AG08396 (cell line): Measurements from ENCODE around the gene RAP2B.
"Not testable (repeated sequence)": the region's sequence is repeated elsewhere in the genome, so short reads cannot be mapped to it uniquely, and the experiment has no call there.

Source experiments
- DNase-seq: peaks from one replicate; pipeline ENCODE4 v3.0.0; 2012; ENCODE audit warnings: low spot score, mixed read lengths

The RAP2B gene

GRCh38 chr3:153161714-153162512 lies at the start of gene RAP2B:
Gene RAP2B (plus strand): TSS chr3:153162226. CDS start chr3:153162694, 468 bp downstream.
- DNase-seq: peak; percentile 97

GRCh38 chr3:153113541-153113940 lies 48.5 kb upstream of the RAP2B start:
- no peak for DNase-seq

GRCh38 chr3:153114270-153114669 lies 47.8 kb upstream of the RAP2B start:
- DNase-seq: not testable (repeated sequence)

- no peak for DNase-seq
These were observed 46.7 kb upstream of the RAP2B start for GRCh38 chr3:153115326-153115725.

- DNase-seq: no peak
These were observed 34.2 kb upstream of the RAP2B start for GRCh38 chr3:153127788-153128187.

GRCh38 chr3:153129426-153129825 lies 32.6 kb upstream of the RAP2B start:
- no peak for DNase-seq

- no peak for DNase-seq
These were observed 32.2 kb upstream of the RAP2B start for GRCh38 chr3:153129866-153130265.

GRCh38 chr3:153130312-153130977 lies 31.6 kb upstream of the RAP2B start:
- peak; percentile 11 for DNase-seq

- DNase-seq: no peak
These were observed 24.4 kb upstream of the RAP2B start for GRCh38 chr3:153137626-153138025.

- DNase-seq: peak; percentile 70
These were observed 23.5 kb upstream of the RAP2B start for GRCh38 chr3:153138276-153139210.

GRCh38 chr3:153142961-153143360 lies 19.1 kb upstream of the RAP2B start:
- no peak for DNase-seq

- DNase-seq: no peak
These were observed 18.0 kb upstream of the RAP2B start for GRCh38 chr3:153144071-153144470.

- DNase-seq: no peak
These were observed 17.2 kb upstream of the RAP2B start for GRCh38 chr3:153144779-153145178.

GRCh38 chr3:153145454-153145853 lies 16.6 kb upstream of the RAP2B start:
- no peak for DNase-seq

GRCh38 chr3:153146191-153147053 lies 15.6 kb upstream of the RAP2B start:
- DNase-seq: no peak

GRCh38 chr3:153150991-153151390 lies 11.0 kb upstream of the RAP2B start:
- no peak for DNase-seq

GRCh38 chr3:153155786-153156185 lies 6.2 kb upstream of the RAP2B start:
- not testable (repeated sequence) for DNase-seq

- no peak for DNase-seq
These were observed 3.8 kb upstream of the RAP2B start for GRCh38 chr3:153158189-153158588.

GRCh38 chr3:153158961-153159735 lies 2.9 kb upstream of the RAP2B start:
- DNase-seq: no peak

GRCh38 chr3:153159771-153160397 lies 2.1 kb upstream of the RAP2B start:
- DNase-seq: no peak
